GM18868 (cell line): ENCODE data around the gene CCDC184.
"Not testable (repeated sequence)": the region's sequence is repeated elsewhere in the genome, so short reads cannot be mapped to it uniquely, and the experiment has no call there.

Source experiments
- ATAC-seq: cut with Tn5 transposase; IDR thresholded peaks from one replicate; pipeline ENCODE4 v1.9.1; 2021; ENCODE audit warnings: mild to moderate bottlenecking, moderate library complexity; ENCODE audit not compliant: unreplicated experiment

Gene CCDC184

DNA sequence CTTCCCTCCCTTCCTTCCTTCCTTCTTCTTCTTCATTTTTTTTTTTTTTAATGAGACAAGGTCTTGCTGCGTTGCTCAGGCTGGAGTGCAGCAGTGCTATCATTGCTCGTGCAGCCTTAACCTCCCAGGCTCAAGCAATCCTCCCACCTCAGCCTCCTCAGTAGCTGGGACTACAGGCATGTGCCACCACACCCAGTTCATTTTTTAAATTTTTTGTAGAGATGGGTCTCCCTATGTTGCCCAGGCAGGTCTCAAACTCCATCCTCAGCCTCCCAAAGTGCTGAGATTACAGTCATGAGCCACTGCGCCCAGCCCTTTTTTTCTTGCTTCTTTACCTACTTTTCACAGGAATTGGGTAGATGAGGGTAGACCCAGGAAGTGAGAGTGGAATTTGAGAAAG, 18.1 kb downstream of the CCDC184 start:
- ATAC-seq: no peak

DNA sequence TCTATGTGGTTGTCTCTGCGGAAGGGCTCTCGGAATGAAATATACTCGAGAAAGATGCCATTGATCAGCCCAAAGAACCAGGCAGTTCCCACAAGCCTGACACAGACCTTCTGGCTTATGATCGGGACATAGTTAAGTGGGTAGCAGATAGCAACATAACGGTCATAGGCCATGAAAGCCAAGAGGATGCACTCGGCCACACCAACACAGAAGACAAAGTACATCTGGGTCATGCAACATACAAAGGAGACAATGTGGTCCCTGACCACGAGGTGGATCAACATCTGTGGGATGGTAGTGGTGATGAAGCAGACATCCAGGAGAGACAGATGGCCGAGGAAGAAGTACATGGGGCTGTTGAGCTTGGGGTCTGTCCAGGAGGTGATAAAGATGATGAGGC, 19.3 kb downstream of the CCDC184 start:
- no peak for ATAC-seq

GRCh38 chr12:48203192-48203591, 19.7 kb downstream of the CCDC184 start, which contains the start of gene OR10AD1:
Gene OR10AD1, minus strand, starts transcription at chr12:48203292. Its CDS starts 0 bp downstream, at chr12:48203292.
- no peak for ATAC-seq

GRCh38 chr12:48209495-48209894, 26.1 kb downstream of the CCDC184 start:
- not testable (repeated sequence) for ATAC-seq

DNA sequence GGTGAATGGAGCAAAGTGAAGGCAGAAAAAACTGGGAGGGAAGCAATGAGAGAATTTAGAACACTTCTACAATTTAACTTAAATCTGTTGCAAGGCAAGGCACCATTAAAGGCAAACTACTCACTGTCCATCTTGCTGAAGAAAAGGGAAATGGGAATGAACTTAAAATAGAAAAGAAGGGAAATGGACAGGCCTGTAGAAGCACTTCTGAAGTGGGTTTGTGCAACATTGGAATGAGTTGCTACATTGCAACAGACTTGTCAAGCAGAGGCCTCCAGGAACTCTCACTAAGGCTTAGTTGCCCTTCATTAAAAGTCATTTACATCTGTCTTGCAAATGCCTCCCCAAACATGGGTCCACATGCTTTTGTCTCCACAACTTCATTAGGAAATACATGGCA, 33.3 kb downstream of the CCDC184 start:
- no peak for ATAC-seq

- no peak for ATAC-seq
These were observed 36.2 kb downstream of the CCDC184 start for GRCh38 chr12:48219631-48220030.

DNA sequence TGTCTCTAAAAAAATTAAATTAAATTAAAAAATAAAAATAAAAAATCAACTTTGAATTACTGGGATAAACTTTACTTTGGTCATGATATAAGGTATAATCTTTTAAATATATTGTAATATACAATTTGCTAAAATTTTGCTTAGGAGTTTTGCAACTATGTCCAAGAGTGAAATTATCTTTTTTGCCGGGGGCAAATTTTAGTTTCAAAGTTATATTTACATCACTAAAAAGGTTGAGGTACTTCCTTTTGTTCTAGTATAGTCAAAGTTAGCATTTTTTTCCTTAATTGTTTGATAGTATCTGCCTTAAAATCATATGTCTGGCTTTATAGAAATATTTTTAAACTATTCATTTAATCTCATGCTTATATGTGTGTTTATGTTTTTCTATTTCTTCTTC, 37.3 kb downstream of the CCDC184 start:
- no peak for ATAC-seq

GRCh38 chr12:48221645-48222044, 38.2 kb downstream of the CCDC184 start:
- no peak for ATAC-seq

DNA sequence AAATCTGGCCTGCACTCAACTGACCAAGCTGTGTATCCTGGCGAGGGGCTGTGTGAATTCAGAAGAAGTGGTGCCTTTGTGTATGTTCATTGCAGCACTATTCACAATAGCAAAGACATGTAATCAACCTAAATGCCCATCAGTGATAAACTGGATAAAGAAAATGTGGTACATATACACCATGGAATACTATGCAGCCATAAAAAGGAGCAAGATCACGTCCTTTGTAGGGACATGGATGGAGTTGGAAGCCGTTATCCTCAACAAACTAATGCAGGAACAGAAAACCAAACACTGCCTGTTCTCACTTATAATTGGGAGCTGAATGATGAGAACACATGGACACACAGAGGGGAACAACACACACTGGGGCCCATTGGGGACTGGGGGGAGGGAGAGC, 41.1 kb downstream of the CCDC184 start:
- ATAC-seq: not testable (repeated sequence)

- ATAC-seq: not testable (repeated sequence)
These were observed 47.9 kb downstream of the CCDC184 start for GRCh38 chr12:48231169-48231958.
